Breast epithelium (tissue), 3 donors: Measurements from ENCODE around the gene B4GALNT4.

Experiments
- CTCF ChIP-seq, 3 donors: fragments of 450-650 bp; IDR thresholded peaks; one replicate each; pipeline ENCODE4 v1.5.1; 2016 to 2017; ENCODE audit warnings: antibody characterized with exemption in 3 of 3, mild to moderate bottlenecking in 3 of 3, moderate library complexity in 3 of 3
- POLR2A ChIP-seq: fragments of 450-650 bp; IDR thresholded peaks from one replicate; pipeline ENCODE4 v1.6.1; 2016; ENCODE audit warnings: antibody characterized with exemption, mild to moderate bottlenecking, moderate library complexity

GRCh38 chr11:329886-330253 is 39.4 kb upstream of the B4GALNT4 start:
- TF ChIP-seq POLR2A (no peak), CTCF (IDR thresholded peaks at IDR 0.05) (no peak)
